AG09309 (cell line): Measurements from ENCODE around the gene TBPL1.

Source experiments
- DNase-seq: peaks from one replicate; pipeline ENCODE4 v3.0.0-alpha.2; 2010; ENCODE audit warnings: low read depth
- H3K4me3 ChIP-seq: 2 replicates; pipeline ENCODE4 v1.5.1; 2011; ENCODE audit warnings: mild to moderate bottlenecking, low read depth, low read length, moderate library complexity; ENCODE audit not compliant: control insufficient read depth
- CTCF ChIP-seq: IDR thresholded peaks from 2 replicates; pipeline ENCODE4 v1.5.1; 2011; ENCODE audit warnings: mild to moderate bottlenecking, low read depth, low read length, inconsistent platforms; ENCODE audit not compliant: insufficient read depth, control insufficient read depth; ENCODE audit errors: missing control alignments

TBPL1 gene

GRCh38 chr6:133983099-133983939 lies 30.3 kb downstream of the TBPL1 start:
- no peak for DNase-seq
- no peak overlapping the region for H3K4me3 ChIP-seq
- no peak for TF ChIP-seq CTCF

GRCh38 chr6:133985970-133986369 lies 32.9 kb downstream of the TBPL1 start:
- no peak overlapping the region for H3K4me3 ChIP-seq
- no peak for TF ChIP-seq CTCF
- no peak for DNase-seq

- DNase-seq, result no peak
- H3K4me3 ChIP-seq, result no peak overlapping the region
- no peak for TF ChIP-seq CTCF
Observed at GRCh38 chr6:133986942-133987341, 33.9 kb downstream of the TBPL1 start.

- no peak for DNase-seq
- no peak for TF ChIP-seq CTCF
Observed at GRCh38 chr6:133989525-133989924, 36.5 kb downstream of the TBPL1 start.

GRCh38 chr6:133990321-133990720 lies 37.3 kb downstream of the TBPL1 start:
- no peak for TF ChIP-seq CTCF
- no peak overlapping the region for H3K4me3 ChIP-seq
- no peak for DNase-seq

More at GRCh38 chr6:133989525-133989924, 36.5 kb downstream of the TBPL1 start:
- no peak overlapping the region for H3K4me3 ChIP-seq

- H3K4me3 ChIP-seq, result no peak overlapping the region
- TF ChIP-seq CTCF, result no peak
- DNase-seq, result peak; percentile 80
Observed at GRCh38 chr6:133991096-133991593, 38.1 kb downstream of the TBPL1 start.
